H1 (cell line): ENCODE results near the gene P3R3URF. TPM values are rescaled to one million over a fixed set of nuclear protein-coding genes. Genes with fewer than 3 reads are reported as not detected.

ENCODE experiments used
- CTCF ChIA-PET: fragments of 300-600 bp; sonication (Branson Sonifier 250); formaldehyde crosslinking; loops from one replicate; lab custom pipeline; 2021; ENCODE audit not compliant: partially characterized antibody; lab: Charles Lee
- POLR2A ChIA-PET: fragments of 300-600 bp; sonication (Branson Sonifier 250); formaldehyde crosslinking; loops from one replicate; lab custom pipeline; 2021; ENCODE audit warnings: inconsistent platforms; ENCODE audit not compliant: partially characterized antibody; lab: Charles Lee
- DNase-seq, 2 experiments: peaks; one replicate each; pipeline versions ENCODE4 v3.0.0 to v3.0.0-alpha.2; 2010 to 2022; ENCODE audit warnings: low spot score in 2 of 2, low read depth in 1 of 2, mixed read lengths in 1 of 2
- FAIRE-seq: peaks from 2 replicates; lab custom pipeline; 2011; peaks lifted over from hg19 to GRCh38; lab: Jason Lieb, UNC
- H2AFZ ChIP-seq: 2 replicates; pipeline ENCODE4 v1.8.1; 2012; ENCODE audit warnings: low read length, inconsistent platforms
- H2AK5ac ChIP-seq: 2 replicates; pipeline ENCODE4 v1.6.1; 2013; ENCODE audit warnings: low read depth, low read length
- H2BK120ac ChIP-seq: replicated peaks from 2 replicates; pipeline ENCODE3; 2013; ENCODE audit warnings: low read depth, low read length, inconsistent platforms
- H2BK12ac ChIP-seq: 2 replicates; pipeline ENCODE4 v1.6.1; 2013; ENCODE audit warnings: low read depth, low read length
- H2BK15ac ChIP-seq: 2 replicates; pipeline ENCODE4 v1.6.1; 2013; ENCODE audit warnings: low read length
- H2BK20ac ChIP-seq: 2 replicates; pipeline ENCODE4 v1.6.1; 2013; ENCODE audit warnings: low read length
- H2BK5ac ChIP-seq: 2 replicates; pipeline ENCODE4 v1.6.1; 2013; ENCODE audit warnings: low read depth, low read length
- H3K14ac ChIP-seq: 2 replicates; pipeline ENCODE4 v1.6.1; 2013; ENCODE audit warnings: inconsistent platforms; ENCODE audit not compliant: insufficient read length
- H3K18ac ChIP-seq: 2 replicates; pipeline ENCODE4 v1.6.1; 2013; ENCODE audit warnings: low read length; ENCODE audit errors: extremely low read depth
- H3K23ac ChIP-seq: 2 replicates; pipeline ENCODE4 v1.6.1; 2013; ENCODE audit warnings: inconsistent platforms; ENCODE audit not compliant: insufficient read length
- H3K23me2 ChIP-seq: 2 replicates; pipeline ENCODE4 v1.6.1; 2013; ENCODE audit warnings: low read depth, low read length
- H3K27ac ChIP-seq: 2 replicates; pipeline ENCODE4 v1.6.1; 2011; ENCODE audit warnings: low read depth, low read length, inconsistent platforms
- H3K27me3 ChIP-seq, 4 experiments: replicated peaks in 1 of 4; 1 replicate in 1 of 4; 2 replicates in 3 of 4; pipeline versions ENCODE4 v1.6.1 to v1.8.1; 2011 to 2013; ENCODE audit warnings: low read length in 3 of 4, mild to moderate bottlenecking in 3 of 4, inconsistent platforms in 2 of 4, mixed read lengths in 2 of 4, moderate library complexity in 1 of 4; ENCODE audit not compliant: control insufficient read depth in 3 of 4, insufficient read depth in 3 of 4; ENCODE audit errors: extremely low read depth in 1 of 4
- H3K36me3 ChIP-seq, 4 experiments: 2 replicates each; pipeline versions ENCODE4 v1.6.1 to v1.8.1; 2011 to 2013; ENCODE audit warnings: mild to moderate bottlenecking in 4 of 4, low read length in 3 of 4, moderate library complexity in 2 of 4, control low read depth in 1 of 4, inconsistent platforms in 1 of 4; ENCODE audit not compliant: insufficient read depth in 4 of 4, control insufficient read depth in 2 of 4
- H3K4ac ChIP-seq: replicated peaks from 2 replicates; pipeline ENCODE3; 2013; ENCODE audit warnings: low read length, low read depth, mixed read lengths, inconsistent platforms; ENCODE audit not compliant: insufficient read length
- H3K4me1 ChIP-seq, 4 experiments: replicated peaks in 1 of 4; 1 replicate in 1 of 4; 2 replicates in 3 of 4; pipeline versions ENCODE4 v1.6.1 to v1.8.1; 2011 to 2013; ENCODE audit warnings: low read length in 3 of 4, inconsistent platforms in 2 of 4, mixed read lengths in 1 of 4; ENCODE audit not compliant: insufficient read depth in 4 of 4, control insufficient read depth in 3 of 4
- H3K4me2 ChIP-seq, 2 experiments: 2 replicates each; pipeline versions ENCODE4 v1.6.1 to v1.8.1; 2011 to 2013; ENCODE audit warnings: low read depth in 2 of 2, low read length in 2 of 2, control low read depth in 1 of 2, inconsistent platforms in 1 of 2, mild to moderate bottlenecking in 1 of 2; ENCODE audit not compliant: insufficient read depth in 1 of 2
- H3K4me3 ChIP-seq, 4 experiments: fragments of 200-600, 300-600 bp in 1 of 4; sonication (generic), shearing (Covaris generic), sonication (Bioruptor Twin) in 1 of 4; 2 replicates each; pipeline versions ENCODE4 v1.5.1 to v1.8.1; 2011 to 2016; ENCODE audit warnings: low read length in 4 of 4, low read depth in 3 of 4, control low read depth in 2 of 4, inconsistent platforms in 2 of 4, mild to moderate bottlenecking in 2 of 4, mixed read lengths in 1 of 4, moderate library complexity in 1 of 4; ENCODE audit not compliant: insufficient read depth in 2 of 4; ENCODE audit errors: extremely low read depth in 1 of 4
- H3K56ac ChIP-seq: replicated peaks from 2 replicates; pipeline ENCODE3; 2013; ENCODE audit warnings: low read depth, mild to moderate bottlenecking, mixed read lengths, low read length, inconsistent platforms; ENCODE audit not compliant: insufficient read length
- H3K79me1 ChIP-seq: 2 replicates; pipeline ENCODE4 v1.6.1; 2013; ENCODE audit warnings: low read depth, low read length, control low read depth
- H3K79me2 ChIP-seq, 2 experiments: 2 replicates each; pipeline versions ENCODE4 v1.6.1 to v1.8.1; 2012 to 2013; ENCODE audit warnings: low read length in 2 of 2, mild to moderate bottlenecking in 2 of 2, inconsistent platforms in 1 of 2; ENCODE audit not compliant: insufficient read depth in 2 of 2, control insufficient read depth in 1 of 2
- H3K9ac ChIP-seq, 4 experiments: replicated peaks in 1 of 4; 1 replicate in 1 of 4; 2 replicates in 3 of 4; pipeline versions ENCODE4 v1.6.1 to v1.8.1; 2011 to 2013; ENCODE audit warnings: low read depth in 3 of 4, low read length in 3 of 4, control low read depth in 2 of 4, mild to moderate bottlenecking in 2 of 4, moderate library complexity in 2 of 4, inconsistent platforms in 1 of 4; ENCODE audit errors: extremely low read depth in 1 of 4
- H3K9me3 ChIP-seq, 2 experiments: 2 replicates each; pipeline versions ENCODE4 v1.6.1 to v1.8.1; 2012 to 2013; ENCODE audit warnings: mild to moderate bottlenecking in 2 of 2, moderate library complexity in 2 of 2, control low read depth in 1 of 2, inconsistent platforms in 1 of 2, low read depth in 1 of 2, low read length in 1 of 2, mixed read lengths in 1 of 2; ENCODE audit not compliant: insufficient read depth in 2 of 2
- H4K20me1 ChIP-seq, 2 experiments: replicated peaks in 1 of 2; 2 replicates each; pipeline versions ENCODE3 to v1.8.1; 2011 to 2013; ENCODE audit warnings: inconsistent platforms in 2 of 2, low read length in 2 of 2, mild to moderate bottlenecking in 1 of 2; ENCODE audit not compliant: insufficient read depth in 2 of 2, control insufficient read depth in 1 of 2
- H4K5ac ChIP-seq: 2 replicates; pipeline ENCODE4 v1.6.1; 2013; ENCODE audit warnings: low read length, low read depth, mixed read lengths, inconsistent platforms; ENCODE audit not compliant: insufficient read length
- H4K8ac ChIP-seq: 2 replicates; pipeline ENCODE4 v1.8.0; 2013; ENCODE audit warnings: mild to moderate bottlenecking, moderate library complexity, low read length, inconsistent platforms; ENCODE audit not compliant: insufficient read depth; ENCODE audit errors: extremely low read depth
- H4K91ac ChIP-seq: replicated peaks from 2 replicates; pipeline ENCODE3; 2013; ENCODE audit warnings: low read length, mixed read lengths, inconsistent platforms; ENCODE audit not compliant: insufficient read length
- CHD2 ChIP-seq: IDR thresholded peaks from 2 replicates; pipeline ENCODE4 v1.6.1; 2012; ENCODE audit warnings: low read length, improper control_type of control experiment
- CREB1 ChIP-seq: IDR thresholded peaks from 2 replicates; pipeline ENCODE4 v1.6.1; 2012; ENCODE audit warnings: inconsistent platforms
- GABPA ChIP-seq: IDR thresholded peaks from 2 replicates; pipeline ENCODE4 v1.6.1; 2011; ENCODE audit warnings: mild to moderate bottlenecking, low read length, moderate library complexity, borderline replicate concordance; ENCODE audit not compliant: insufficient read depth
- JUND ChIP-seq: IDR thresholded peaks from 2 replicates; pipeline ENCODE4 v1.6.1; 2011; ENCODE audit warnings: mild to moderate bottlenecking, improper control_type of control experiment, low read length
- KDM5A ChIP-seq: fragments of 200-600 bp; IDR thresholded peaks from 2 replicates; pipeline ENCODE4 v1.7.1; 2012; ENCODE audit warnings: mild to moderate bottlenecking, low read length, inconsistent platforms, mixed read lengths
- SAP30 ChIP-seq: fragments of 300-600 bp; sonication (generic); IDR thresholded peaks from 2 replicates; pipeline ENCODE4 v1.7.1; 2012; ENCODE audit warnings: low read length, moderate library complexity, mild to moderate bottlenecking, inconsistent platforms; ENCODE audit not compliant: insufficient read depth, insufficient replicate concordance
- SIX5 ChIP-seq: IDR thresholded peaks from 2 replicates; pipeline ENCODE4 v1.6.1; 2011; ENCODE audit warnings: mild to moderate bottlenecking, low read depth, low read length
- SP4 ChIP-seq: IDR thresholded peaks from 2 replicates; pipeline ENCODE4 v1.6.1; 2012; ENCODE audit warnings: low read length, inconsistent platforms
- SUZ12 ChIP-seq: fragments of 200-600 bp; sonication (generic); IDR thresholded peaks from 2 replicates; pipeline ENCODE4 v1.6.1; 2012; ENCODE audit warnings: mild to moderate bottlenecking, inconsistent platforms, low read length, moderate library complexity, mixed read lengths
- TCF12 ChIP-seq: IDR thresholded peaks from 2 replicates; pipeline ENCODE4 v1.6.1; 2011; ENCODE audit warnings: low read depth, mild to moderate bottlenecking, low read length
- TEAD4 ChIP-seq: IDR thresholded peaks from 2 replicates; pipeline ENCODE4 v1.6.1; 2012; ENCODE audit warnings: low read depth, low read length, inconsistent platforms, mixed read lengths
- YY1 ChIP-seq: IDR thresholded peaks from 2 replicates; pipeline ENCODE4 v1.6.1; 2011; ENCODE audit warnings: low read depth, mild to moderate bottlenecking, low read length
- WGBS, 2 experiments: shearing (Covaris generic) in 1 of 2; methylation state at CpG; one replicate each; pipeline versions ENCODE4 v1.1.6 to v1.1.7; 2013 to 2015; ENCODE audit warnings: low lambda C conversion rate in 2 of 2, mixed read lengths in 2 of 2, inconsistent platforms in 1 of 2, low coverage in 1 of 2, missing lambda C conversion rate in 1 of 2; ENCODE audit not compliant: insufficient replicate concordance in 2 of 2, insufficient coverage in 1 of 2, insufficient read length in 1 of 2; ENCODE audit errors: extremely low coverage in 1 of 2, missing lambda C conversion rate in 1 of 2; 5-methylcytosine and 5-hydroxymethylcytosine counted together
- polyA plus RNA-seq, 7 experiments: library from polyadenylated mRNA; depleted of rRNA in 3 of 7; stranded (reverse) in 5 of 7; unstranded in 2 of 7; fragments of >200 nt in 5 of 7; fragments of 200-250 nt in 2 of 7; gene quantifications; 1 replicate in 5 of 7; 2 replicates in 1 of 7; 4 replicates in 1 of 7; pipeline versions ENCODE4 v1.2.1 to v1.2.3, GENCODE V29; 2011 to 2013; ENCODE audit warnings: missing spikeins in 2 of 7, mixed read lengths in 2 of 7
- total RNA-seq: library from RNA; stranded (reverse); fragmentation: NEBNext Ultra II Directional; extraction: Animal tissue kit (Norgen Biotek cat#: 25700); gene quantifications from 2 replicates; pipeline ENCODE4 v1.2.1, GENCODE V29; 2021

P3R3URF gene
- total and polyA plus RNA-seq, 2 of the 8 experiments (the other 6 are each of a cell fraction or from before 2014, with no cell fraction given): not detected

- Histone ChIP-seq H3K18ac (no peak overlapping the region), H3K27ac (no peak overlapping the region), H3K79me1 (no peaks in the 10 kb centered on the region), H2BK15ac (no peak overlapping the region), H3K79me2 (no peaks in the 10 kb centered on the region), H3K9me3 (no peaks in the 10 kb centered on the region), H2AK5ac (no peak overlapping the region), H3K56ac (no peak overlapping the region), H2BK120ac (no peak overlapping the region), H3K4me1 (no peaks in the 10 kb centered on the region), H2BK12ac (no peak overlapping the region), H4K20me1 (peaks cover 0 to 3% of the 10 kb centered on the region in 2 experiments), H2AFZ (no peak overlapping the region), H2BK5ac (no peak overlapping the region), H4K91ac (no peak overlapping the region), H3K36me3 (peaks cover 0 to 11% (median 8%) of the 10 kb centered on the region in 4 experiments; a peak in 5 of 8 replicates), H3K14ac (no peak overlapping the region), H2BK20ac (no peak overlapping the region), H3K23ac (no peak overlapping the region), H3K4me3 (no peak overlapping the region), H3K9ac (peak overlapping the region in 1 of 4 experiments; percentile 37; a peak in 2 of 7 replicates), H3K4ac (no peak overlapping the region), H4K5ac (no peak overlapping the region), H4K8ac (no peak overlapping the region), H3K27me3 (no peaks in the 10 kb centered on the region), H3K23me2 (no peaks in the 10 kb centered on the region), H3K4me2 (no peak overlapping the region)
- POLR2A ChIA-PET: interaction anchor here (0.9 to 1.6 kb wide), 2 partner anchors 8 to 10 kb away, joined by 3 to 5 read pairs; no protein-coding TSS in a partner anchor
- WGBS, 2 experiments: 92% methylated on average over 9 of the region's 9 CpGs; no CpG with 5 or more reads in 1 of the 2 experiments
- CTCF ChIA-PET: interaction anchor here (0.7 to 5.2 kb wide), 4 partner anchors 10 to 154 kb away, joined by 4 to 34 read pairs (median 9); no protein-coding TSS in a partner anchor
- FAIRE-seq (no peak), DNase-seq (no peak)
- no peak for TF ChIP-seq TCF12
- no peak for TF ChIP-seq SIX5
- TF ChIP-seq SP4: no peak
- TF ChIP-seq GABPA: no peak
- no peak for TF ChIP-seq KDM5A
- no peak for TF ChIP-seq SUZ12
- no peak for TF ChIP-seq JUND
- no peak for TF ChIP-seq CREB1
- TF ChIP-seq SAP30: no peak
- no peak for TF ChIP-seq YY1
- no peak for TF ChIP-seq TEAD4
- TF ChIP-seq CHD2: no peak
These were observed 14.9 kb upstream of the P3R3URF start for GRCh38 chr1:46191033-46191701.
